Measurements from ENCODE around the gene FAR2. TPM values are rescaled to one million over a fixed set of nuclear protein-coding genes. Genes with fewer than 3 reads are reported as not detected.

The FAR2 gene
- total RNA-seq, 1 experiment from 2014 or later = 6.6 TPM

- H3K27ac Mint-ChIP-seq (ENCODE audit: unreplicated experiment) = no peak overlapping the region
- no TSS peak for BruUV-seq (replicated peaks)
These were observed 132.4 kb downstream of the FAR2 start for GRCh38 chr12:29281371-29282005.

GRCh38 chr12:29282031-29282816 is 133.1 kb downstream of the FAR2 start:
- no peaks in the 10 kb centered on the region for H3K27me3 Mint-ChIP-seq (ENCODE audit: insufficient read depth, unreplicated experiment)
- ChIA-PET CTCF (no interaction called here), POLR2A (no interaction called here)
- no peak overlapping the region for H3K4me3 Mint-ChIP-seq (ENCODE audit: unreplicated experiment)
- Histone ChIP-seq H3K9me3 (no peaks in the 10 kb centered on the region), H3K4me3 (ENCODE audit: low read depth, low read length) (no peak overlapping the region), H3K4me1 (peaks cover 10% of the 10 kb centered on the region), H3K27me3 (replicated peaks; ENCODE audit: control insufficient read depth, insufficient read depth, low read length) (no peaks in the 10 kb centered on the region), H3K36me3 (ENCODE audit: control insufficient read depth, insufficient read depth, low read length) (no peaks in the 10 kb centered on the region)
- peaks cover 8% of the 10 kb centered on the region for H3K9me3 Mint-ChIP-seq (ENCODE audit: unreplicated experiment)
- H3K4me1 Mint-ChIP-seq (ENCODE audit: low read depth, unreplicated experiment) = peaks cover 7% of the 10 kb centered on the region
- no peak overlapping the region for H3K27ac Mint-ChIP-seq (ENCODE audit: unreplicated experiment)
- TF ChIP-seq CTCF (IDR thresholded peaks at IDR 0.05; ENCODE audit: insufficient read depth in 1 of 2, low read depth in 1 of 2, low read length in 1 of 2, severe bottlenecking in 1 of 2, unreplicated experiment in 1 of 2) = no peak
- intact Hi-C loops (cut with micrococcal nuclease; ENCODE audit: unreplicated experiment) = no loop called here
- DNase-seq = no peak
- H3K36me3 Mint-ChIP-seq (ENCODE audit: insufficient read depth, unreplicated experiment) = no peaks in the 10 kb centered on the region
- no TSS peak for BruUV-seq (replicated peaks)

More at GRCh38 chr12:29281371-29282005, 132.4 kb downstream of the FAR2 start:
- TF ChIP-seq CTCF (IDR thresholded peaks at IDR 0.05; ENCODE audit: insufficient read depth in 1 of 2, low read depth in 1 of 2, low read length in 1 of 2, severe bottlenecking in 1 of 2, unreplicated experiment in 1 of 2) = no peak
- Histone ChIP-seq H3K9me3 (no peaks in the 10 kb centered on the region), H3K36me3 (ENCODE audit: control insufficient read depth, insufficient read depth, low read length) (no peaks in the 10 kb centered on the region), H3K4me3 (ENCODE audit: low read depth, low read length) (no peak overlapping the region), H3K4me1 (peaks cover 10% of the 10 kb centered on the region), H3K27me3 (replicated peaks; ENCODE audit: control insufficient read depth, insufficient read depth, low read length) (no peaks in the 10 kb centered on the region)
- intact Hi-C loops (cut with micrococcal nuclease; ENCODE audit: unreplicated experiment) = no loop called here
- ChIA-PET POLR2A (no interaction called here), CTCF (no interaction called here)
- Mint-ChIP-seq H3K9me3 (ENCODE audit: unreplicated experiment) (peaks cover 8% of the 10 kb centered on the region), H3K27me3 (ENCODE audit: insufficient read depth, unreplicated experiment) (no peaks in the 10 kb centered on the region), H3K4me3 (ENCODE audit: unreplicated experiment) (no peak overlapping the region), H3K36me3 (ENCODE audit: insufficient read depth, unreplicated experiment) (no peaks in the 10 kb centered on the region), H3K4me1 (ENCODE audit: low read depth, unreplicated experiment) (peaks cover 7% of the 10 kb centered on the region)
- no peak for DNase-seq

DNA sequence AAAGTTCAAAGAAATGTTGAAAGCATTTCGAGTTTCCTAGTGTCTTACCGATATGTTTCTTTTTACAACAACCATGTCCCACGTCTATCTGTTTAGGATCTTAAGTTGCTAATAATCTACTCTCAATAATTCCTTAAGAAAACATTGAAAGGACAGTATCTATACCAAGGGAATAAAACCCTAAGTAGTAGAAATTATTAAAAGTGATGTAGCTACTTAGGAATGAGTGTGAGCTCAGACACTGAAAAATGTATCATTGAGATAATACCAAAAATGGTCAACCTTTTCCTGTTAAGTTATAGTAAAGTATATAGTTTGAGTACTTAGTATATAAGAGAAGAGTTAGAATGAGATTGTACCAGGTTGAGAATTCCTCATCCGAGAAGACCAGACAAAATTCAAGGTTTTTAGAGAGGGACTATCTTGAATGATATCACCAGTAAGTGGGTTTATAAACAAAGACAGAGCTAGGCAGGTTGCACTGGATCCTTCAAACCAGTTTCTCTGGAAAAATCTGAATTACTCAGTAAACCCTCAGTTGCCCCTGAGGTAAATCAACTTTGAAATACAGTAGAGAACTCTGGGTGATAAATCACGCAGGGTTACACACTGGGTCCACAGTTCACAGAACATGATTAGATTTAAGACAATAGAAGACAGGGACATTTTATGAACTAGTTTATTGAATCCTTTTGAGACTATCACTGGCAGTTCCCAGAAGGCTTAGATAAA is 135.1 kb downstream of the FAR2 start:
- POLR2A ChIA-PET = no interaction called here
- Mint-ChIP-seq H3K9me3 (ENCODE audit: unreplicated experiment) (peaks cover 13% of the 10 kb centered on the region), H3K27ac (ENCODE audit: unreplicated experiment) (no peak overlapping the region), H3K36me3 (ENCODE audit: insufficient read depth, unreplicated experiment) (no peaks in the 10 kb centered on the region), H3K27me3 (ENCODE audit: insufficient read depth, unreplicated experiment) (no peaks in the 10 kb centered on the region), H3K4me1 (ENCODE audit: low read depth, unreplicated experiment) (peaks cover 7% of the 10 kb centered on the region), H3K4me3 (ENCODE audit: unreplicated experiment) (no peak overlapping the region)
- Histone ChIP-seq H3K36me3 (ENCODE audit: control insufficient read depth, insufficient read depth, low read length) (no peaks in the 10 kb centered on the region), H3K9me3 (no peaks in the 10 kb centered on the region), H3K4me3 (ENCODE audit: low read depth, low read length) (no peak overlapping the region), H3K27me3 (replicated peaks; ENCODE audit: control insufficient read depth, insufficient read depth, low read length) (no peaks in the 10 kb centered on the region), H3K4me1 (peaks cover 10% of the 10 kb centered on the region)
- CTCF ChIA-PET = no interaction called here
- no peak for DNase-seq
- BruUV-seq (replicated peaks) = no TSS peak
- no peak for TF ChIP-seq CTCF (IDR thresholded peaks at IDR 0.05; ENCODE audit: insufficient read depth in 1 of 2, low read depth in 1 of 2, low read length in 1 of 2, severe bottlenecking in 1 of 2, unreplicated experiment in 1 of 2)
- intact Hi-C loops (cut with micrococcal nuclease; ENCODE audit: unreplicated experiment) = no loop called here
